HFFc6 (cell line): ENCODE data around the gene FBXL15. TPM values are rescaled to one million over a fixed set of nuclear protein-coding genes. Genes with fewer than 3 reads are reported as not detected.
A peak's percentile ranks its signal among the peaks of the same experiment; 100 is the strongest.

Experiments
- DNase-seq: peaks from one replicate; pipeline ENCODE4 v3.0.0-alpha.2; 2018
- H3K27ac Mint-ChIP-seq: 2 replicates; pipeline ENCODE4 v1.8.0; 2020; ENCODE audit warnings: mild to moderate bottlenecking, mixed read lengths
- H3K27me3 Mint-ChIP-seq: 2 replicates; pipeline ENCODE4 v1.8.0; 2021; ENCODE audit warnings: mild to moderate bottlenecking, moderate library complexity, mixed read lengths; ENCODE audit not compliant: insufficient read depth
- H3K36me3 Mint-ChIP-seq: 2 replicates; pipeline ENCODE4 v1.8.0; 2021; ENCODE audit warnings: low read depth, mixed read lengths
- H3K4me1 Mint-ChIP-seq: 2 replicates; pipeline ENCODE4 v1.8.0; 2020; ENCODE audit warnings: low read depth, mixed read lengths
- H3K4me3 Mint-ChIP-seq: 2 replicates; pipeline ENCODE4 v1.8.0; 2020; ENCODE audit warnings: mild to moderate bottlenecking, moderate library complexity, mixed read lengths
- H3K9me3 Mint-ChIP-seq: 2 replicates; pipeline ENCODE4 v1.8.0; 2020; ENCODE audit warnings: mild to moderate bottlenecking, mixed read lengths
- total RNA-seq, 6 experiments: library from RNA; stranded (reverse); fragmentation: NEBNext Ultra II Directional; extraction: Animal tissue kit (Norgen Biotek cat#: 25700); gene quantifications; 2 replicates in 1 of 6; 3 replicates in 5 of 6; pipeline ENCODE4 v1.2.3, GENCODE V29; 2021
- TF ChIP-seq, protein P1 (sequence below): fragments of 200-600 bp; sonication (generic); IDR thresholded peaks from 2 replicates; pipeline ENCODE4 v1.5.0; 2021; ENCODE audit warnings: antibody characterized with exemption, mild to moderate bottlenecking

The FBXL15 gene
- total RNA-seq, 6 experiments from 2014 or later: 9.2 to 13.2 (median 11.5) TPM

DNA sequence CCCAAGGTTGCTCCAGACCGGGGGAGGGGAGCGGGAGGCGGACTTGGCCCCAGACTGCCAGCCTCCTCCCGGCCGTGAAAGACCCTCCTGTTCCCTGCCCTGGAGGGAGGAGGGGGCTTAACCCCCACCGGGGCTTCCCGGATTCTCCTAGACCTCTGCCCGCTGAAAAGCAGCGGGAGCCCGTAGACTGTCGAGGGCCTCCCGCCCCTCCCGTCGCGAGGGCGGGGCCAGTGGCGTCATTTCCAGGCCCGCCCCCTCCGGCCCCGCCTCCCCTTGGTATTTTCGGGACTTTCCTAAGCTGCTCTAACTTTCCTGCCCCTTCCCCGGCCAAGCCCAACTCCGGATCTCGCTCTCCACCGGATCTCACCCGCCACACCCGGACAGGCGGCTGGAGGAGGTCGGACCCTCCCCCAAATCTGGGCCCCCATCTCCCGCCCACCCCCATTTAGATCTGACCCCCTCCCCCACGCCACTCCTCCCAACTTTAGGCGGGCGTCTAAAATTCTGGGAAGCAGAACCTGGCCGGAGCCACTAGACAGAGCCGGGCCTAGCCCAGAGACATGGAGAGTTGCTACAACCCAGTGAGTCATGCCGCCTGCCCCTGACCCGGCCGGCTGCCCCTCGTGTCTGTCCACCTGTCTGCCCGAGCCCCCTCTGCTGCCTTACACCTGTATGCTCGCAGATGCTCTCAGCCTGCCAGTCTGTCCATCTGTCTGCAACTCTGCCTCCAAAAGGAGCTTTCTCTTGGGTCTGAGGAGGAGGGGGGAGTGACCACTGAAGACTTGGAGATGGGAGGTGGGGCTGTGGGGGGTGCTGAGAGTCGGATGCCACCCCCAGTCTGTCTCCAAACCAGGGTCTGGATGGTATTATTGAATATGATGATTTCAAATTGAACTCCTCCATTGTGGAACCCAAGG, 25.0 kb upstream of the FBXL15 start, which contains the start of gene NFKB2:
TSS of gene NFKB2 (plus strand) at position 306 of the 917 bp plus-strand sequence. CDS start at position 561, 255 bp downstream.
- H3K9me3 Mint-ChIP-seq: no peaks in the 10 kb centered on the region
- H3K36me3 Mint-ChIP-seq: no peaks in the 10 kb centered on the region
- peaks cover 2% of the 10 kb centered on the region; the same call in 1 of the 2 replicates for H3K27me3 Mint-ChIP-seq
- peak within 1 kb of the TSS; percentile 86 for H3K4me3 Mint-ChIP-seq
- peak within 1 kb of the TSS; percentile 92 for H3K27ac Mint-ChIP-seq
- DNase-seq: peak; percentile 65
- peaks cover 34% of the 10 kb centered on the region for H3K4me1 Mint-ChIP-seq
- TF ChIP-seq, protein P1, sequence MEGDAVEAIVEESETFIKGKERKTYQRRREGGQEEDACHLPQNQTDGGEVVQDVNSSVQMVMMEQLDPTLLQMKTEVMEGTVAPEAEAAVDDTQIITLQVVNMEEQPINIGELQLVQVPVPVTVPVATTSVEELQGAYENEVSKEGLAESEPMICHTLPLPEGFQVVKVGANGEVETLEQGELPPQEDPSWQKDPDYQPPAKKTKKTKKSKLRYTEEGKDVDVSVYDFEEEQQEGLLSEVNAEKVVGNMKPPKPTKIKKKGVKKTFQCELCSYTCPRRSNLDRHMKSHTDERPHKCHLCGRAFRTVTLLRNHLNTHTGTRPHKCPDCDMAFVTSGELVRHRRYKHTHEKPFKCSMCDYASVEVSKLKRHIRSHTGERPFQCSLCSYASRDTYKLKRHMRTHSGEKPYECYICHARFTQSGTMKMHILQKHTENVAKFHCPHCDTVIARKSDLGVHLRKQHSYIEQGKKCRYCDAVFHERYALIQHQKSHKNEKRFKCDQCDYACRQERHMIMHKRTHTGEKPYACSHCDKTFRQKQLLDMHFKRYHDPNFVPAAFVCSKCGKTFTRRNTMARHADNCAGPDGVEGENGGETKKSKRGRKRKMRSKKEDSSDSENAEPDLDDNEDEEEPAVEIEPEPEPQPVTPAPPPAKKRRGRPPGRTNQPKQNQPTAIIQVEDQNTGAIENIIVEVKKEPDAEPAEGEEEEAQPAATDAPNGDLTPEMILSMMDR: no peak

DNA sequence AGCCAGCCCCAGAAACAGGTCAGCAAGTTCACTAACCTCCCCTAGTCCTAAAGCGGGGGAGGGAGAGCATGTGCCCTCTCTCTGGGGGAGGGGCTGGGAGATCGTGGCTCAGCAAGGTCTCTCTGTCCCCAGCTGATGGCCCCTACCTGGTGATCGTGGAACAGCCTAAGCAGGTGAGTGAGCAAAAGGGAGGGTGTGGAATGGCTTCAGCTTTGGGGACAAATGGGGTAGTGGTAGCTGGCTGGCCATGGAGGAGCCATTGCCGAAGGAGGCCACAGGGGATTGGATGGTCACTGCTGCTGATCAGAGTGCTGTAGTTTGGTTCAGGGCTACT, 24.4 kb upstream of the FBXL15 start:
- peaks cover 34% of the 10 kb centered on the region for H3K4me1 Mint-ChIP-seq
- peak overlapping the region; percentile 86 for H3K4me3 Mint-ChIP-seq
- H3K27me3 Mint-ChIP-seq: peaks cover 2% of the 10 kb centered on the region; the same call in 1 of the 2 replicates
- TF ChIP-seq, protein P1: no peak
- no peaks in the 10 kb centered on the region for H3K36me3 Mint-ChIP-seq
- no peaks in the 10 kb centered on the region for H3K9me3 Mint-ChIP-seq
- no peak for DNase-seq
- peak overlapping the region; percentile 81; the same call in 1 of the 2 replicates for H3K27ac Mint-ChIP-seq

DNA sequence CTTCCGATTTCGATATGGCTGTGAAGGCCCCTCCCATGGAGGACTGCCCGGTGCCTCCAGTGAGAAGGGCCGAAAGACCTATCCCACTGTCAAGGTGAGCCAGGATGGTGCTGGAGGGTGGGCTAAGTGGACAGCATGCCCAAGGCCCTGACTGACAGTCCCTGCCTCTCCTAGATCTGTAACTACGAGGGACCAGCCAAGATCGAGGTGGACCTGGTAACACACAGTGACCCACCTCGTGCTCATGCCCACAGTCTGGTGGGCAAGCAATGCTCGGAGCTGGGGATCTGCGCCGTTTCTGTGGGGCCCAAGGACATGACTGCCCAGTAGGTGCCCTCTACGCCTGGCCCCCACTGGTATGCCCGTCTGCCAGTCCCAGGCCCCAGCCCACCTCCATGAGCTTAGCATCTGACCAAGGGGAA, 23.9 kb upstream of the FBXL15 start:
- H3K4me3 Mint-ChIP-seq: peak overlapping the region; percentile 86; the same call in 1 of the 2 replicates
- no peaks in the 10 kb centered on the region for H3K9me3 Mint-ChIP-seq
- no peak overlapping the region for H3K27ac Mint-ChIP-seq

DNA sequence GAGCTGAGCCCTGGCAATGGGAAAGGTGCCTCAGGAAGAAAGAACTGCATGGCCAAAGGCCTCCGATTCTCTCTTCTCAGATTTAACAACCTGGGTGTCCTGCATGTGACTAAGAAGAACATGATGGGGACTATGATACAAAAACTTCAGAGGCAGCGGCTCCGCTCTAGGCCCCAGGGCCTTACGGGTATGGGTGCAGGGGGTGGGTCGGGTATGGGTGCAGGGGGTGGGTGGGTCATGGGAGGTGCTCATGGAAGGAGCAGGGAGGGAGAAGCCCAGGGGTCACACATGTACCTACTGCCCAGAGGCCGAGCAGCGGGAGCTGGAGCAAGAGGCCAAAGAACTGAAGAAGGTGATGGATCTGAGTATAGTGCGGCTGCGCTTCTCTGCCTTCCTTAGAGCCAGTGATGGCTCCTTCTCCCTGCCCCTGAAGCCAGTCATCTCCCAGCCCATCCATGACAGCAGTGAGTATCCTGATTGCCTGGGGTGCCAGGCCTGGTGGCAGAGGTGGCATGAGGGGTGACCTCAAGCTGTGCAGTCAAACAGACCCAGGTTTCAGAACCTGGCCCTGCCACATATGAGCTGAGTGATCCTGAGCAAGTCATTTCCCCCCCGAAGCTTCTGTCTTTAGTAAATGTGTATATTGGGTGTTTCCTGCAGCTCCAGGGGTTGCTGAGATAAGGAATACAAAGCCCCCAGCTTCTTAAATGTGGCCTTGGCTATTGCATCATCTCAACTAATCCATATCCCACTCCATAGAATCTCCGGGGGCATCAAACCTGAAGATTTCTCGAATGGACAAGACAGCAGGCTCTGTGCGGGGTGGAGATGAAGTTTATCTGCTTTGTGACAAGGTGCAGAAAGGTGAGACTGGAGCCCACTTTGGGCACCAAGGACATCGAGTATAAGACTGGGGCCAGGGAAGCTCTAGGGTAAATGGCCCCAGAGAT, 23.1 kb upstream of the FBXL15 start:
- TF ChIP-seq, protein P1: no peak
- Mint-ChIP-seq H3K4me3 (no peak overlapping the region; the same call in 1 of the 2 replicates), H3K4me1 (peaks cover 46% of the 10 kb centered on the region), H3K27me3 (peaks cover 2% of the 10 kb centered on the region; the same call in 1 of the 2 replicates), H3K27ac (no peak overlapping the region), H3K36me3 (no peaks in the 10 kb centered on the region), H3K9me3 (no peaks in the 10 kb centered on the region)
- no peak for DNase-seq

More for the DNA sequence above, 23.9 kb upstream of the FBXL15 start:
- DNase-seq: no peak
- Mint-ChIP-seq H3K27me3 (peaks cover 2% of the 10 kb centered on the region; the same call in 1 of the 2 replicates), H3K36me3 (no peaks in the 10 kb centered on the region), H3K4me1 (peaks cover 39% of the 10 kb centered on the region)
- TF ChIP-seq, protein P1: no peak
